Brain microvascular endothelial cell (primary cell): ENCODE results near the gene LRRC4B.

ENCODE experiments used
- DNase-seq: peaks from one replicate; pipeline ENCODE4 v3.0.0-alpha.2; 2020
- H3K27ac ChIP-seq: fragments of 250-450 bp; sonication (Bioruptor Pico); 2 replicates; pipeline ENCODE4 v1.5.1; 2020; ENCODE audit warnings: mild to moderate bottlenecking, moderate library complexity
- H3K27me3 ChIP-seq: fragments of 250-450 bp; sonication (Bioruptor Pico); replicated peaks from 2 replicates; pipeline ENCODE4 v1.5.1; 2020; ENCODE audit warnings: mild to moderate bottlenecking
- H3K36me3 ChIP-seq: fragments of 250-450 bp; sonication (Bioruptor Pico); replicated peaks from 2 replicates; pipeline ENCODE4 v1.5.1; 2020; ENCODE audit warnings: mild to moderate bottlenecking
- H3K4me3 ChIP-seq: 2 replicates; pipeline ENCODE4 v1.5.1; 2011; ENCODE audit warnings: low read depth, mild to moderate bottlenecking, control low read depth, low read length, moderate library complexity
- CTCF ChIP-seq: IDR thresholded peaks from 2 replicates; pipeline ENCODE4 v1.5.1; 2011; ENCODE audit warnings: low read depth, mild to moderate bottlenecking, moderate library complexity, low read length, control low read depth, inconsistent platforms; ENCODE audit errors: missing control alignments
- in situ Hi-C: cut with HindIII; loops from 2 replicates; pipeline ENCODE4 v1.10.0; 2017; ENCODE audit warnings: low sequenced_read_pairs, low pct_ligation_motif_present

Gene LRRC4B

GRCh38 chr19:50510121-50510670 is 58.0 kb downstream of the LRRC4B start:
- in situ Hi-C loops: no loop called here
- peak overlapping the region; percentile 89 for H3K4me3 ChIP-seq
- H3K36me3 ChIP-seq: no peaks in the 10 kb centered on the region
- no peak for TF ChIP-seq CTCF
- no peak overlapping the region for H3K27ac ChIP-seq
- H3K27me3 ChIP-seq: no peaks in the 10 kb centered on the region
- no peak for DNase-seq

GRCh38 chr19:50509366-50509765 is 58.9 kb downstream of the LRRC4B start:
- DNase-seq: no peak

GRCh38 chr19:50508843-50509190 is 59.4 kb downstream of the LRRC4B start:
- in situ Hi-C loops: no loop called here
- Histone ChIP-seq H3K36me3 (no peaks in the 10 kb centered on the region), H3K27ac (no peak overlapping the region), H3K4me3 (no peak overlapping the region), H3K27me3 (no peaks in the 10 kb centered on the region)
- no peak for DNase-seq
- no peak for TF ChIP-seq CTCF

More at GRCh38 chr19:50509366-50509765, 58.9 kb downstream of the LRRC4B start:
- Histone ChIP-seq H3K4me3 (no peak overlapping the region), H3K27ac (no peak overlapping the region), H3K36me3 (no peaks in the 10 kb centered on the region), H3K27me3 (no peaks in the 10 kb centered on the region)
- in situ Hi-C loops: no loop called here
- TF ChIP-seq CTCF: no peak

GRCh38 chr19:50507376-50507775 is 60.9 kb downstream of the LRRC4B start:
- in situ Hi-C loops: no loop called here
- H3K36me3 ChIP-seq: no peaks in the 10 kb centered on the region
- H3K27ac ChIP-seq: no peak overlapping the region
- TF ChIP-seq CTCF: no peak
- no peak overlapping the region for H3K4me3 ChIP-seq
- no peaks in the 10 kb centered on the region for H3K27me3 ChIP-seq
- no peak for DNase-seq

- in situ Hi-C loops: no loop called here
- H3K27me3 ChIP-seq: no peaks in the 10 kb centered on the region
- no peak overlapping the region for H3K4me3 ChIP-seq
- H3K36me3 ChIP-seq: no peaks in the 10 kb centered on the region
- DNase-seq: no peak
- no peak for TF ChIP-seq CTCF
- H3K27ac ChIP-seq: no peak overlapping the region
Observed at GRCh38 chr19:50506700-50507099, 61.5 kb downstream of the LRRC4B start.
